ENCODE results near the gene NTSR1.
A peak's percentile ranks its signal among the peaks of the same experiment; 100 is the strongest.

Gene NTSR1

GRCh38 chr20:62792940-62793756, 84.5 kb downstream of the NTSR1 start:
- no peak for TF ChIP-seq CTCF (IDR thresholded peaks at IDR 0.05; ENCODE audit: insufficient read depth, low read depth, low read length, missing control alignments)
- DNase-seq (ENCODE audit: low read depth), result no peak
- H3K4me3 ChIP-seq (ENCODE audit: low read depth, low read length), result no peak overlapping the region

GRCh38 chr20:62793757-62794006, 85.0 kb downstream of the NTSR1 start:
- H3K4me3 ChIP-seq (ENCODE audit: low read depth, low read length), result peak overlapping the region; percentile 45
- DNase-seq (ENCODE audit: low read depth), result no peak
- TF ChIP-seq CTCF (IDR thresholded peaks at IDR 0.05; ENCODE audit: insufficient read depth, low read depth, low read length, missing control alignments), result no peak

GRCh38 chr20:62794007-62794724, 85.5 kb downstream of the NTSR1 start:
- peak; percentile 98 for DNase-seq (ENCODE audit: low read depth)
- no peak for TF ChIP-seq CTCF (IDR thresholded peaks at IDR 0.05; ENCODE audit: insufficient read depth, low read depth, low read length, missing control alignments)

GRCh38 chr20:62795023-62795761, 86.6 kb downstream of the NTSR1 start:
- DNase-seq (ENCODE audit: low read depth), result peak; percentile 74
- peak overlapping the region; percentile 71 for H3K4me3 ChIP-seq (ENCODE audit: low read depth, low read length)
- no peak for TF ChIP-seq CTCF (IDR thresholded peaks at IDR 0.05; ENCODE audit: insufficient read depth, low read depth, low read length, missing control alignments)

More at GRCh38 chr20:62794007-62794724, 85.5 kb downstream of the NTSR1 start:
- H3K4me3 ChIP-seq (ENCODE audit: low read depth, low read length), result peak overlapping the region; percentile 71

- peak overlapping the region; percentile 54 for H3K4me3 ChIP-seq (ENCODE audit: low read depth, low read length)
- TF ChIP-seq CTCF (IDR thresholded peaks at IDR 0.05; ENCODE audit: insufficient read depth, low read depth, low read length, missing control alignments), result no peak
- no peak for DNase-seq (ENCODE audit: low read depth)
Observed at GRCh38 chr20:62796699-62797491, 88.3 kb downstream of the NTSR1 start.
